Middle frontal gyrus (tissue), 1 donor: ENCODE data around the gene CMPK2.

Experiments
- DNase-seq: peaks from one replicate; pipeline ENCODE4 v3.0.0-alpha.2; 2015; ENCODE audit warnings: low spot score; ENCODE audit errors: extremely low spot score

Gene CMPK2

DNA sequence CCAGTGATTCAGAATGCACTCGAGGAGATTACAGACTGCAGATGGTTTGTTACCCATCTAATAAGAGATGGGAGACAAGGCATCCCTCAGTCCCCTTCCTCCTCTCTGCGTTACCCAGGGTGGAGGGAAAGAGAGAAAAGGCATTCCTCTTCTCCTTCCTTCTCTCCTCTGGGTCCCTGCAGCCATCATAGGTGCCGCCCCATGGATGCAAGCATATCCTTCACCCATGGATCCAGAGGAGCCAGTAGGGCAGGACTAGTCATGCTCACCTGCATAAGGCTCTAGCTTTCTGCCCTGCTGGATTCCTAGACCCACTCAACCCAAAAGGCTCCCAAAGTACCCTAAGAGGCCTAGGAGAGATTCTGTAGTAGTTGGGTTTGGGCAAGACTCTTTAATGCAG lies 20.4 kb downstream of the CMPK2 start:
- DNase-seq: no peak

- DNase-seq: no peak
Measured at GRCh38 chr2:6841537-6842287, 24.0 kb downstream of the CMPK2 start.

- DNase-seq: no peak
Measured at GRCh38 chr2:6838673-6839319, 26.9 kb downstream of the CMPK2 start.

DNA sequence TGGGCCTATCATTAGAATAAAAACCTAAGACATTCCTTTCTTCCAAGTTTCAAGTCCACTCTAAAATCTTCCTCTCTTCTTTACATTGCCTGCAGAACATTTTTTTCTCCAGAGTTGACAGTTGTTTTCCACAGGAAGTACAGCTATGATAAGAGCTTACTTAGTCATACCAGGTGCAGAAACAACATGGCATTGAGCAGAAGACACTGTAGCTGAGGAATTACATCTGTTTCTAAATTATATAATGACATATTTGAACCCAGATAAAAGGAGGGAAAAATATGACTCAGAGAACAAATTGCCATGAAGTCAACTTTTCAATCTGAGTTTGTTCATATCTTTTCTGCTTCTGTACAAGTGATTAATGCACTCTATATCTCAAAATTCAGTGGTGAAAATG lies 30.2 kb downstream of the CMPK2 start:
- no peak for DNase-seq

- no peak for DNase-seq
Measured at GRCh38 chr2:6834163-6834562, 31.5 kb downstream of the CMPK2 start.

GRCh38 chr2:6833300-6833604 lies 32.5 kb downstream of the CMPK2 start:
- no peak for DNase-seq

DNA sequence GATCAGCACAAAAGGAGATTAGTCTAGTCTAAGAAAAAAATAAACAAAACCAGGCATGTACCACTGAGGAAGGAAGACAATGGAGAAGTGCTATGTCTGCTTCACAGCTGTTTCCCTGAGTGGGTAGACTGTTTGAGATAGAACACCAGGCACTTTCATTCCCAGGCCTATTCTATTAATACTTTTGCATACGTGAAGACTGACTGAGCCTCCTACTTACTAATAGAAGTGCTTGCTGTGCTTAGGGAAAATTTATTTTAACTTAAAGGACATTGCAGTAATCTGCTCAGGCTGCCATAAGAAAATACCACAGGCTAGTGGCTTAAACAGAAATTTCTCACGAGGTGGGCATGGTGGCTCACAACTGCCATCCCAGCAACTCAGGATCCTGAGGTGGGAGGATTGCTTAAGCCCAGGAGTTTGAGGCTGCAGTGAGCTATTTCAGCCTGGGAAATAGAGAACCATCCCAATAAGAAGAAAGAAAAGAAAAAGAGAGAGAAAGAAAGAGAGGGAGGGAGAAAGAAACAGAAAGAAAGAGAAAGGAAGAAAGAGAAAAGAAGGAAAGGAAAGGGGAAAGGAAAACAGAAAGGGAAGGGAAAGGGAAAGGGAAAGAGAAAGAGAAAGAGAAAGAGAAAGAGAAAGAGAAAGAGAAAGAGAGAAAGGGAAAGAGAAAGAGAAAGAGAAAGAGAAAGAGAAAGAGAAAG lies 33.0 kb downstream of the CMPK2 start:
- no peak for DNase-seq

DNA sequence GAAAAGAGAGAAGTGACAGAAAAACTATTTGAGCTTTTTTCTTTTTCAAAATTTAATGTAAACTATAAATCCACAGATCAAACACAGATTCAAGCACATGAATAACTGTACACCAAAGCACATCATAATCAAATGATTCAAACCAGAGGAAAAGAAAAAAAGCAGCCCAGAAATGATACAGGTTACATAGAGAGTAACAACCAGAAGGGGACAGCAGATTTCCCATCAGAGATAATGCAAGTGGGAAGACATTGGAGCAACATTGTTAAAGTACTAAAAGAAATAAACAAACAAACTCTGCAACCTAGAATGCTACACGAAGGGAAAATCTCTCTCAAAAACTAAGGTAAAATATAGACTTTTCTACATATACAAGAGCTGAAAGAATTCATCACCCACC lies 34.5 kb downstream of the CMPK2 start:
- no peak for DNase-seq

GRCh38 chr2:6828299-6828584 lies 37.5 kb downstream of the CMPK2 start:
- DNase-seq: peak; percentile 82

- DNase-seq: no peak
Measured at GRCh38 chr2:6827566-6828298, 38.0 kb downstream of the CMPK2 start.

DNA sequence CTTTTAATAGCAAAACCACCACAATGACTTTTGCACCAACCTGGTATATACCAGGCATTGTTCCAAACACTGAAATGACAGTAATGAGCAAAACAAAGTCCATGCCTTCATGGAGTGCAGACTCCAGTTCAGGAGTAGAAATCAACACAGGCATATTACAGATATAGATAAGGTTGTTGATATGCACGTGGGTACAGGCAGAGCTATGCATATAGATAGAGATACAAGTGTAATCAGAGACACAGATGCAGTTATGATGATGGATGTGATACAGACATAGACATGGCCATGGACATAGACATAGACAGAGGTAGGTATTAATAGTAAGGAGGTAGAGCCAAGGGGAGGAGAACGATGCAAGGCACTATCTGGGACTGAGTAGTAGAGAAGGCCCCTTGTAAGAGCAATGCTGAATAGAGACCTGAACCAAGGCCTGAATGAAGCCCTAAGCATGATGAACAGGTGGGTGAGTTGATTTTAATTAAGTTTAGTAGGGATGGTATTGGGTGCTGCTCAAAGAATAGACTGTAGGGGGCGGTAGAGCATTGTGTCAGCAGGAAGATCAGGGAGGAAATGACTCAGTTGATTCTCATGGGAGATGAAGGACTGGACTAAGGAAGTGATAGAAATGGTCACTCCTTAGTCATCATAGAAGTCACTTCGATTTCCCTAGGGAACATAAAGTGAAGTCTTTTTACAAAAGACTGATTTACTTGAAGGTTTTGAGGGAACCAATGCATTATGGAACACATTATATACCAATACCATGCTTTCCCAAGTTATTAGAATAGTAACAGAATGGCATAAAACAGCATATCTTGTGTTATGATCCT lies 39.4 kb downstream of the CMPK2 start:
- no peak for DNase-seq

DNA sequence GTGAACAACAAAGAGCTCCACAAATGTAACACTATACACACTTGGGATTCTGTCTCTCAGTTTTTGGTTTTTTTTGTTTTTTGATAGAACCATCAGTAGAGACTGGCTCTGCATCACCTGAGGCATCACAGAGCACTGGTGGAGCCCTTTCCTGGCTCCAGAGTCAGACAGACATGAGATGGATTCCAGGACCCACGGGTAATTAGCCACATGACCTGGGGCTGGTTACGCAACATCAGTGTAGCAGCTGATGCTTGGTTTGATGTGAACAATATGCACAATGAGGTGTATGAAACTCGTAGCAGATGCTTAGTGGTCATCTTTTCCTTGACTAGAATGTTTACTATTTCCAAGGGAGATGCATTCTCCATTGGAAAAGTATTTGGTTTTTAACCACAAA lies 40.7 kb downstream of the CMPK2 start:
- DNase-seq: no peak

- no peak for DNase-seq
Measured at GRCh38 chr2:6823111-6823510, 42.6 kb downstream of the CMPK2 start.

- no peak for DNase-seq
Measured at GRCh38 chr2:6822406-6822805, 43.3 kb downstream of the CMPK2 start.

GRCh38 chr2:6820903-6821584 lies 44.7 kb downstream of the CMPK2 start:
- DNase-seq: no peak

DNA sequence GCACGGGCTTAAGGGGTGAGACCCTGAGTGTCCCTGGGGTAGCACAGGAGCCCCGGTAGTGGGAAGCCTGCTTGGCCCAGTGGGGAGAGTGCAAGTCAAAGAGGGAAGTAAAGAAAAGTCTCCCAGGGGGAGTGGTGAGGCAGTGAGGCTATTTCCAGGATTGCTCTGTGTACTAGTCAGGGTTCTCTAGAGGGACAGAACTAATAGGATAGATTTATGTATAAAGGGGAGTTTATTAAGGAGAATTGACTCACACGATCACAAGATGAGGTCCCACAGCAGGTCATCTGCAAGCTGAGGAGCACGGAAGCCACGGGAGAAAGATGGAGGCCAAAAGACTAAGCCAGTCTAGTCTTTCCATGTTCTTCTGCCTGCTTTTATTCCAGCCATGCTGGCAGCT lies 45.5 kb downstream of the CMPK2 start:
- DNase-seq: no peak

DNA sequence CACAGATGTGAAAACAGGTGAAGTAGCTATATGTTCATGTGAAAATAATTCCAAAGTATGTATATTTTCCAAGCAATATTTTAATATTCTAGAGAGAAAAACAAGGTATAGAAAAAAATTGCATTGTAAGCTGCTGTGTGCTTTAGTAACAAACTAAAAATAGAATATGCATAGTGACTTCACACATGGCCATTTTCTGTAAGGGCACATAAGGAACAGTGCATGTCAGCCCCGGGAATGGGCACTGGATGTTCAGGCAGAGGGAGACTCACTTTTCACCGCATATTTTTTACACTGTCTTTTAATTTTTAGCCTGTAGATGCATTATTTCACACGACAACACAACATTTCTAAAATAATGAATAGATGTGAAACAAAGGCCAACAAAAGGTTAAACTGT lies 46.0 kb downstream of the CMPK2 start:
- DNase-seq: no peak

- no peak for DNase-seq
Measured at GRCh38 chr2:6818012-6818411, 47.7 kb downstream of the CMPK2 start.

DNA sequence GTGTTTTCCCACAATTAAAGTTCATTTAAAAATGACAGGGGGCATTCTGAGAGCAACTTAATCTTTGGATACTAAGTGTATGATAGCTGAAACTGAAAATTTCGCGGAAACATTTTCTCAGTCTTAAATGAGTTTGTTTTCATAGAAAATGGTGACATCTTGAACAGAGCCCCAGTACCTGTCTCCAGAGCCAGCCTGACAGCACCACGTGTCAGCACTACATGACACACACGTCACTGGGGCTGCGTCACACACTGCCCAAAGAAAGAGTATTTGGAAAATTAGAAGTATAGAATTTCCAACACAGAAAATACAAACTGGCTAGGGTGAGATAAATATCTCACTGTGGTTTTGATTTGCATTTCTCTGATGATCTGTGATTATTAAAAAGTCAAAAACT lies 50.8 kb downstream of the CMPK2 start:
- no peak for DNase-seq

DNA sequence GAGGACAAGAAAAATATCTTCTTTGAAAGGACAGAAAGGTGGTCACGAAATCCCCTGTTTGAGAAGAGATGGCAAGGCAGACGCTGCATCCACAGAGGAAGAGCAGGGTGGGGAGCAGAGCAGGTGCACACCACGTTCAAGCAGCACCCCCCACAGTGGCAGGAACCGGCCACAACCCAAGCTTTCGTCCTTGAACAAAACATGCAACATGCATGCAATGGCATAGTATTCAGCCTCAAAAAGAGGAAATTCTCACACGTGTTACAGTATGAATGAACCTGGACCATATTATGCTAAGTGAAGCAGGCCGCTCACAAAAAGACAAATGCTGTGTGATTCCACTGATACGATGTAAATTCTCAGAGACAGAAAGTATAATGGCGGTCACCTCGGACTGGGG lies 51.4 kb downstream of the CMPK2 start:
- no peak for DNase-seq

- no peak for DNase-seq
Measured at GRCh38 chr2:6813573-6813972, 52.1 kb downstream of the CMPK2 start.
